ENCODE results near the gene PKHD1. TPM values are rescaled to one million over a fixed set of nuclear protein-coding genes. Genes with fewer than 3 reads are reported as not detected.

PKHD1 gene
- total and polyA plus RNA-seq, 9 donors = 0.01 to 0.12 (median 0.05) TPM; not detected in 3

DNA sequence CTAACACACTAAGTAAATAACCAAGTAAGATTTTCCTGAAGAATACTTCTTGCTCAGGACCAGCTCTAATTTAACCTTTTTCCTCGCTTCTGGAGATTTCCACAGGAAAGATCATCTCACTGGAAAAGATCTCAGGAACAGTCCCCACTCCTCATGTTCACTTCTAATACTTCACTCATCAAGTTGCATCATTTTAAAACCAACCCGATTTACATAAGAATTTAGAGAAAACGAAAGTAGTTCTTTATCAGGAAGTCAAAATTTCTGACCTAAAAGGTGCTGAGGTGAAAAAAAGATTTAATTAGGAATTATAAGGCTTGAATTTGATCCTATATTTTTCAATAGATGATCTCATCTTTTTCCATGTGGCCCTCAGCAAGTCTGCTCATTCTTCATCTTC, 46.6 kb upstream of the PKHD1 start:
- Histone ChIP-seq H3K27me3 (no peaks in the 10 kb centered on the region), H3K9me3 (no peaks in the 10 kb centered on the region), H3K27ac (no peak overlapping the region), H3K4me1 (ENCODE audit: insufficient read depth) (no peaks in the 10 kb centered on the region), H3K4me3 (no peak overlapping the region), H3K36me3 (no peaks in the 10 kb centered on the region)
- 78 to 82% (median 79%) methylated on average over 3 of the region's 3 CpGs for WGBS, 3 donors
- DNase-seq = no peak
- TF ChIP-seq, protein P1, sequence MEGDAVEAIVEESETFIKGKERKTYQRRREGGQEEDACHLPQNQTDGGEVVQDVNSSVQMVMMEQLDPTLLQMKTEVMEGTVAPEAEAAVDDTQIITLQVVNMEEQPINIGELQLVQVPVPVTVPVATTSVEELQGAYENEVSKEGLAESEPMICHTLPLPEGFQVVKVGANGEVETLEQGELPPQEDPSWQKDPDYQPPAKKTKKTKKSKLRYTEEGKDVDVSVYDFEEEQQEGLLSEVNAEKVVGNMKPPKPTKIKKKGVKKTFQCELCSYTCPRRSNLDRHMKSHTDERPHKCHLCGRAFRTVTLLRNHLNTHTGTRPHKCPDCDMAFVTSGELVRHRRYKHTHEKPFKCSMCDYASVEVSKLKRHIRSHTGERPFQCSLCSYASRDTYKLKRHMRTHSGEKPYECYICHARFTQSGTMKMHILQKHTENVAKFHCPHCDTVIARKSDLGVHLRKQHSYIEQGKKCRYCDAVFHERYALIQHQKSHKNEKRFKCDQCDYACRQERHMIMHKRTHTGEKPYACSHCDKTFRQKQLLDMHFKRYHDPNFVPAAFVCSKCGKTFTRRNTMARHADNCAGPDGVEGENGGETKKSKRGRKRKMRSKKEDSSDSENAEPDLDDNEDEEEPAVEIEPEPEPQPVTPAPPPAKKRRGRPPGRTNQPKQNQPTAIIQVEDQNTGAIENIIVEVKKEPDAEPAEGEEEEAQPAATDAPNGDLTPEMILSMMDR (IDR thresholded peaks at IDR 0.05) = no peak
- TF ChIP-seq EP300 (IDR thresholded peaks at IDR 0.05) (no peak), POLR2A (IDR thresholded peaks at IDR 0.05) (no peak)
- intact Hi-C loops (cut with DNase I) = no loop called here

DNA sequence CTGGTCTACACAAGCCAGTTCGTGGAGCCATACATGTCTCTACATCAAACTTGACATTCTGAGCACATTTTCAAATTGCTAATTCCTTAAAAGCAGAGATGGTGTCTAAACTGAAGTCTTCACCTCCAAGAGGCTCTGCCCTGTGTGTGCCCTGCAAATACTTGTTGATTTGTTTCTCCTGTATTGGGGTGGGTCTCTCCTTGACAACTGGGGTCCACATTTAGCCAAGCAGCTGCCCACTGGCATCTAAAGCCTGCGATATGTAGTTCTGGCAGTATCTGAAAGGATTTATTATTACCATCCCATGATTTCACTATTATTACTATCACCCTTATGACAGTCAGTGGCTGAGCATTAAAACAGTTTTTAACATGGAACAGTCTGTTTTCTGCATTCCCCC, 45.9 kb upstream of the PKHD1 start:
- no peaks in the 10 kb centered on the region for H3K27me3 ChIP-seq
- DNase-seq = no peak
- WGBS, 3 donors = 70 to 81% (median 78%) methylated on average over 2 of the region's 2 CpGs

DNA sequence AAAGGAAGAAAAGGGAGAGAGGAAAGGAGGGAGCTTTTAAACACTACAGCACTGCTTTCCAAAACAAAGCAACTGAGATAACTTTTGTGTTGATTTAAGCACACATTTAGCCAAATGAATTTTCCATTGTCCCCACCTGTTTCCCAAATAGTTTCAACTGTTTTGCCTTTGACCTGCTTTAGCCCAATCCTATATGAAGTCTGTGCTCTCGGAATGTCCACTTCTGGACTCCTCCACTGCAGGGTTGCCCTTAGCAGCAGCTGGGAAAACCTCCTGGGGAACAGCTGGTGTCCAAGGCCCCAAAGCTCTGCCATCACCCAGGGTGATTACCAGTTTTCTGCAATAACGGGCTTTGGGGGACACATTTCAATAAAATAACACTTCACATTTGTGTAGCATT, 44.9 kb upstream of the PKHD1 start:
- TF ChIP-seq POLR2A (IDR thresholded peaks at IDR 0.05) (no peak), EP300 (IDR thresholded peaks at IDR 0.05) (no peak)
- TF ChIP-seq, protein P1 (IDR thresholded peaks at IDR 0.05) = no peak
- no peak overlapping the region for H3K27ac ChIP-seq
- DNase-seq = no peak
- H3K36me3 ChIP-seq = no peaks in the 10 kb centered on the region
- no peaks in the 10 kb centered on the region for H3K27me3 ChIP-seq
- H3K4me3 ChIP-seq = no peak overlapping the region
- intact Hi-C loops (cut with DNase I) = no loop called here
- no peaks in the 10 kb centered on the region for H3K9me3 ChIP-seq
- 19 to 33% (median 30%) methylated on average over 2 of the region's 2 CpGs for WGBS, 3 donors
- H3K4me1 ChIP-seq (ENCODE audit: insufficient read depth) = no peaks in the 10 kb centered on the region

More for the DNA sequence above, 45.9 kb upstream of the PKHD1 start:
- TF ChIP-seq, protein P1 (IDR thresholded peaks at IDR 0.05) = no peak
- TF ChIP-seq EP300 (IDR thresholded peaks at IDR 0.05) = no peak
- no peak for TF ChIP-seq POLR2A (IDR thresholded peaks at IDR 0.05)
- no peaks in the 10 kb centered on the region for H3K36me3 ChIP-seq
- intact Hi-C loops (cut with DNase I) = no loop called here
- H3K4me1 ChIP-seq (ENCODE audit: insufficient read depth) = no peaks in the 10 kb centered on the region
- no peak overlapping the region for H3K4me3 ChIP-seq
- H3K9me3 ChIP-seq = no peaks in the 10 kb centered on the region
- no peak overlapping the region for H3K27ac ChIP-seq

DNA sequence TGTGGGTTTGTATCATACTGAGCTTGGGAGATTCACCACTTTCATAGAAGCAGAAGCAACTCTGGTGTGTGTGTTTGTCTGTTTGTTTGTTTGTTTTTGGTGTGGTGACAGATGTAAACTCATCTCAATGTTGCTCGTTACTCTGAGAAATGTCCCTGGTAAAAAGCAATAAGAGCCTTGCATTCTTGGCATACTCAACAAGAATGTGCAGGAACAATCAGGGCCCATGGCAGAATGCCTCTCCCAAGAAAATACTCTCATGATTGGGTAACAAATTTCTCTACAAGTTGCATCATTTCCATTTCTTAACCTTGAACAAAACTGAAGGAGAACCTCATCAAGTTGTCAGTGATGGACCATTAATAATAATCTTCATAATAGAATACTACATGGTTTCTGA, 43.0 kb upstream of the PKHD1 start:
- Histone ChIP-seq H3K4me1 (ENCODE audit: insufficient read depth) (no peaks in the 10 kb centered on the region), H3K27ac (no peak overlapping the region), H3K4me3 (no peak overlapping the region), H3K36me3 (no peaks in the 10 kb centered on the region), H3K9me3 (no peaks in the 10 kb centered on the region), H3K27me3 (no peaks in the 10 kb centered on the region)
- 20 to 41% (median 30%) methylated on average over 1 of the region's 1 CpG for WGBS, 3 donors
- no peak for DNase-seq
- TF ChIP-seq EP300 (IDR thresholded peaks at IDR 0.05) (no peak), POLR2A (IDR thresholded peaks at IDR 0.05) (no peak)
- TF ChIP-seq, protein P1 (IDR thresholded peaks at IDR 0.05) = no peak
- intact Hi-C loops (cut with DNase I) = no loop called here
